Activated CD4-positive, alpha-beta T cell treated with anti-CD3 and anti-CD28 coated beads, Interleukin-2, amount 50 U/mL, for 1 hour (primary cell): ENCODE results near the gene FBXW8.

Source experiments
- DNase-seq: peaks from one replicate; pipeline ENCODE4 v3.0.0-alpha.2; 2020

Gene FBXW8

GRCh38 chr12:117025481-117026151 lies 114.9 kb downstream of the FBXW8 start:
- DNase-seq: peak; percentile 41

DNA sequence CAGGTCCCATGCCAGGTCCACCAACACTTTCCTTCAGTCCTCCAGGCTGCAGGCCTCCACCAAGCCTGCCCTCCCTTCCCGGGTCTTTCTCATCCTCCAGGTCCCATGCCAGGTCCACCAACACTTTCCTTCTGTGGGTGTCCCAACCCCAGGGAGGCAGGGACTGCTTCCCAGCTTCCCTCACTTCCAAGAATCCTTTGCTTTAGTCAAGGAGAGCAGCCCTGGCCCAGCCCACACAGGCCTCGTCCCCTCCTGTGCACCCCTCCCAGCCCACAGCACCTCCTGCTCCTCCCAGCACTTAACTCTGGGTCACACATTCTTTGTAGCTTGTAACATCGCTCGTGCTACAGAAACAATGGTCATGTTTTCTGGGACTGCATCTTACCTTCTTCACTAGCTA lies 115.6 kb downstream of the FBXW8 start:
- no peak for DNase-seq

DNA sequence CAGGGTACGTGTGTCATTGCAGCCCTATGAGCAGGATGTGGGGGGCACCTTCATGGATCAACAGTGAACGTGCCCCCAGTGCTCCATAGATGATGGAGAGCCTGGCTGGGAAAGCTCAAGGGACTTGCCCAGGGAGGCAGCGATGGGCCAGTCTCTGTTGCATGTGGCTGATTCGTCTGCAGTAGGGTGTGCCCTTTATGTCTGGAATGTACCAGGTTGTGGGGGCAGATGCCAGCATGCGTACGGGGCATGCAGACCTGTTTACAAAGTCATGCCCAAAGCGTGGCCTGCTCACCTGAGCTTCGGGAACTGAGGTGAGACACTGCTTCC lies 116.1 kb downstream of the FBXW8 start:
- DNase-seq: no peak

DNA sequence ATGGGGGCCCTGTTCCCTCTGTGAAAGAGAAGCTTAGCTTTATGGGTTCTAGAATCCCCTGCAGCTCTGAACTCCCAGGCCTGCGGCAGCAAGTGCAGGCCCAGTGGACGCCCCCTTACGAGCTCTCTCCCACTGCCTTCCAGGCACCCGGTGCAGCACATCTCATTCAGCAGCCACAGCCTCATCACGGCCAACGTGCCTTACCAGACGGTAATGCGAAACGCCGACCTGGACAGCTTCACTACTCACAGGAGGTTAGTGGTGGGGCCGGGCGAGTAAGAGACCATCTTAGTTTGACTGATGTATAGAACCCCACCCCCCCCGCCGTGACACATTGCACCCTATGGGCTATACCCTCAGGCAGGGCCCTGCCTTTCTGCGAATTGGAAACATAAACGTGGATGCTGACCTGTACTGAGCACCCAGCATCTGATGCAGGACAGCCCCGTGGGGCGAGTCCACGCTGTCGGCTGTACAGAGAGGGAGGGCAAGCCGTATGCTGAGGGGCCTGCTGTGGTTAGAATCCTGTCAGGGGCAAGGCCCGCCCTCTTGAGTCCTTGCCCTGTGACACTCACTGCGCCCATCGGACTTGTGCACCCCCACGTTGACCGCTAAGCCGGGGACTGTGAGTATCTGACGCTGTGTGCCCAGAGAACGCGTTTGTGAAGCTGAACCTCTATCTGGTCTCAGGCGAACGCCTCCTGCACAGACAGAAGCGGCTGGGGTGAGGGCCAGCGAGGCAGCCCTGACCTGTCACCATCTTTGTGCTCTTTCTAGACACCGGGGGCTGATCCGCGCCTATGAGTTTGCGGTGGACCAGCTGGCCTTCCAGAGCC lies 116.7 kb downstream of the FBXW8 start:
- no peak for DNase-seq

DNA sequence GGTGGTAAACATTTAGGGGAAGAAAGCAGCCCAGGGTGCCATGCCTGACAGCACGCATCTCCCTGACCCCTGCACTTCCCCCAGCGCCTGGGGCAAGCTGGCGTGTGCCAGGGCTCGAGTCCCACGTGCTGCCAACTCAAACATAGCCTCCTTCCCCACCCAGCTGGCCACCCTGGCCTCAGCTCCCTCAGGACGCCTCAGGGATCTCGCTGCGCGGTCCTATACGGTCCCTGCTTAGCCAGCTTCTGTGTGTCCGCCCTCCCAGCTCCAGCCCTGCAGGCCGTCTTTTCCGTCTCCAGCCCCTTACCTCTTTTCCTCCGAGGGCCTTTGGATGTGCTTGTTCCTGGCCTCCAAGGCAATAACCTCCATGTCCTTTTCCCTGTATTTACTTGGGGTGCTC lies 117.5 kb downstream of the FBXW8 start:
- no peak for DNase-seq

DNA sequence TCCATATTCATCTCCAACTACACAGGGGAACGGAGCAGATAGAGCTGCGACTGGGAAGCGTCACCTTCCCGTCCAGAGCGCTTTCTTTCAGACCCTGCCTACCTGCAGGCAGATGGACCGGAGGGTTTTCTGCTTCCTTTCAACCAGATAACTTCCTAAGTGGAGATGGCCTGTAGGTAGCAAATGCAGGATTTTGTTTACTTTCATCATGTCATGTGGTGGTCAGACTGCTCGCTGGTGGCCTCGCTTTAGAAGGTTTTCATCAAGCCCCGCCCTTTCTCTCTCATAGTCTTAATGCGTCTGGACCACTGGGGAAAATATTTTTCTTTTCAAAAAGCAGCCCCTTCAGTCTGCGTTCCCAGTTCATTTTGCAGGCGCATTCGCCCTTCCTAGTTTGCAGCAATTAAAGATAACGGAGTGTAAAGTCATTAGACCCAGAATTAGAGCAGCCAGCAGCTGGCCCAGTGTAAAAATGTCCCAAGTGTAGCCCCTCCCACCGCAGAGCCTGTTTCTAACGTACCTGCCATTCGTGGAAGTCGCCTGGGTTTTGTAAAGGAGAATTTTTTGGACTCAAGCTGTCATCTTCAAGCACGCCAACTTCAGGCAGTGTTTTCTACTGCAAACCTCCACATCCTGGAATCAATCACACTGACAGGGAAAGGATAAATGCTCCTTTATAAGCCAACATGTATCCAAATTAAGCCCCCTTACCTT lies 119.6 kb downstream of the FBXW8 start:
- DNase-seq: no peak

- no peak for DNase-seq
These were observed 121.3 kb downstream of the FBXW8 start for GRCh38 chr12:117031843-117032592.

- DNase-seq: no peak
These were observed 122.0 kb downstream of the FBXW8 start for GRCh38 chr12:117032593-117033381.

GRCh38 chr12:117033382-117034221 lies 122.9 kb downstream of the FBXW8 start:
- no peak for DNase-seq

DNA sequence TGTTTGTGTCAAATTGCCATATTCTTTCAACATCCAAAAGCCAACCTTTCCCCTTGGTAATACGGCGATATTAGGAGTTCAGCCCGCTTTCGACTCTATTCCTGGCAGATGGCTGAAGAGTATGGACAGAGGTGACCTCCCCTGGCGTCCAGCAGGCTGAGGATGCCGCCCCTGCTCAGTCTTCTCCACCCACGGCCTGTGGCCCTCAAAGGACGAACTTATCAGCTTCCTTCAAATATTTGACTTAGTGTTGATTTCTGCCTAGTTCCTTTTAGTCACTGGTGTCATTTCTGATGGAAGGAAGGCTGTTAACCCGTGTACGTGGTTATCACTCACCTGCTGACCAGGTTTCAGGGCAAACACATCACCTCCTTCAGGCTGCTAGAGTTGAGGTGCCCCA lies 123.5 kb downstream of the FBXW8 start:
- DNase-seq: no peak

DNA sequence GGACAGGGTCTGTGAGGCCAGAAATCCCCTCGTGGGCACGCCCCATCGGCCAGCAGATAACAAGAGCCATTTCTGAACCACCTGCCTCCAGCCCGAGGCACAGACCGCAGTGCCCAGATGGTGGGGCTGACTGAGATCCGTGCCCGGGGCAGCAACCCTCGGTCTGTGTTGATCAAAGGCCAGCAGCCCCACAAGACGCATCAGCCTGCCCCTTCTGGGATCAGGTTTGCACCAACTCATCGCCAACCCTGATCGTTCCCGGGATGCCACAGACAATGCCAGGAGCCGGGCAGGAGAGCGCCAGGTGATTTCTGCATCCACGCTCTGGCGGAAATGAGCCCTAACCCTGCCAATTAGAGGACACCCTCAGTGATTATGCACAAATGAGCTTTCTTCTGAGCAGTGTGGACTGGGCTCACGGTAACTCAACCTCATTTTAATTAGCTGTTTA lies 124.0 kb downstream of the FBXW8 start:
- no peak for DNase-seq

- DNase-seq: no peak
These were observed 124.5 kb downstream of the FBXW8 start for GRCh38 chr12:117035287-117035686.

GRCh38 chr12:117036046-117036445 lies 125.3 kb downstream of the FBXW8 start:
- no peak for DNase-seq

GRCh38 chr12:117036547-117036946 lies 125.8 kb downstream of the FBXW8 start:
- DNase-seq: no peak

- no peak for DNase-seq
These were observed 126.7 kb downstream of the FBXW8 start for GRCh38 chr12:117037289-117038022.

GRCh38 chr12:117038023-117038680 lies 127.4 kb downstream of the FBXW8 start:
- DNase-seq: no peak

- DNase-seq: no peak
These were observed 128.2 kb downstream of the FBXW8 start for GRCh38 chr12:117038919-117039318.

GRCh38 chr12:117039891-117040309 lies 129.2 kb downstream of the FBXW8 start:
- DNase-seq: no peak

DNA sequence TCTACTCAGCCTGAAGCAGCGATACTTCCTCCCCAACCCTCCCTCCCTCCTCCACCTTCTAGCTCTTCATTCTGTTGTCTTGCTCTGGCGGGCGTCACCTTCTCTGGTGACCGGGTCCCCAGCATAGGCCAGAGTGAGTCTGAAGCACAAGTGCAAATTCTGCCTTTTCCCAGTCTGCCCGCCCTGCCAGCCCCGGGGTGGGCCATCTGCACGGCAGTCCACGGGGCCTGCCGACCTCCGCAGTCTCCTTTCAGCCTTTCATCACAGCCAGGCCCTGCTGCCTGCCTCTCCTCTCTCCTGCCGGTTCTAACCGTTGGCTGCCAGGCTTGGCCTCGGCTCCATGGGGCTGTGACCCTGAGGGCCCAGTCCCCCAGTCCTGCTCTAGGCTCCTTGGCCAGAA lies 129.7 kb downstream of the FBXW8 start:
- no peak for DNase-seq

- no peak for DNase-seq
These were observed 131.0 kb downstream of the FBXW8 start for GRCh38 chr12:117041798-117042170.
